HepG2 (cell line): Measurements from ENCODE around the gene IGF2BP3. TPM values are rescaled to one million over a fixed set of nuclear protein-coding genes. Genes with fewer than 3 reads are reported as not detected.

Experiments
- HINFP ChIP-seq: sonication (generic); formaldehyde crosslinking; IDR thresholded peaks from 2 replicates; pipeline ENCODE4 v1.4.0; 2020; ENCODE audit warnings: low read depth, mild to moderate bottlenecking, missing genetic modification reagents
- KDM2A ChIP-seq: sonication (generic); formaldehyde crosslinking; IDR thresholded peaks from 2 replicates; pipeline ENCODE4 v1.4.0; 2020; ENCODE audit warnings: low read depth, missing genetic modification reagents, borderline replicate concordance
- KDM4B ChIP-seq: sonication (generic); formaldehyde crosslinking; IDR thresholded peaks from 2 replicates; pipeline ENCODE4 v1.4.0; 2020; ENCODE audit warnings: missing genetic modification reagents
- MAF1 ChIP-seq: sonication (generic); formaldehyde crosslinking; IDR thresholded peaks from 2 replicates; pipeline ENCODE4 v1.5.0; 2020; ENCODE audit warnings: missing genetic modification reagents, borderline replicate concordance
- XRCC5 ChIP-seq: fragments of 200-400 bp; formaldehyde crosslinking; optimal IDR thresholded peaks from 2 replicates; pipeline ENCODE3; 2017; ENCODE audit warnings: mild to moderate bottlenecking, low read length
- ZNF274 ChIP-seq: sonication (generic); formaldehyde crosslinking; IDR thresholded peaks from 2 replicates; pipeline ENCODE4 v1.5.1; 2020; ENCODE audit warnings: mild to moderate bottlenecking, missing genetic modification reagents
- ZNF44 ChIP-seq: sonication (generic); formaldehyde crosslinking; IDR thresholded peaks from 2 replicates; pipeline ENCODE4 v1.5.1; 2020; ENCODE audit warnings: mild to moderate bottlenecking, missing genetic modification reagents
- ZNF580 ChIP-seq: IDR thresholded peaks from 2 replicates; pipeline ENCODE4 v1.6.1; 2016; ENCODE audit warnings: low read depth, borderline replicate concordance
- polyA plus RNA-seq, 8 experiments: library from polyadenylated mRNA; depleted of rRNA in 3 of 8; stranded (reverse) in 7 of 8; unstranded in 1 of 8; fragments of >200 nt; fragmentation: Illumina TruSeq in 4 of 8; extraction: Trizol in 4 of 8; gene quantifications; 2 replicates each; pipeline versions ENCODE4 v1.2.1 to v1.2.3, GENCODE V29; 2011 to 2016; ENCODE audit warnings: low read depth in 4 of 8, missing spikeins in 1 of 8, mixed read lengths in 1 of 8; ENCODE audit not compliant: insufficient read depth in 1 of 8
- total RNA-seq, 5 experiments: library from RNA; depleted of rRNA; stranded (reverse); fragments of >200 nt; fragmentation: Illumina TruSeq; extraction: Trizol; gene quantifications; 2 replicates each; pipeline ENCODE4 v1.2.3, GENCODE V29; 2016; ENCODE audit warnings: low read depth in 1 of 5
- TF ChIP-seq, protein P1 (sequence below): sonication (generic); formaldehyde crosslinking; IDR thresholded peaks from 2 replicates; pipeline ENCODE4 v1.4.0; 2020; ENCODE audit warnings: missing genetic modification reagents, borderline replicate concordance
- TF ChIP-seq, protein P2 (sequence below): sonication (generic); formaldehyde crosslinking; IDR thresholded peaks from 2 replicates; pipeline ENCODE4 v1.5.0; 2020; ENCODE audit warnings: mild to moderate bottlenecking, missing genetic modification reagents, borderline replicate concordance

Gene IGF2BP3
- total and polyA plus RNA-seq, 2 of the 13 experiments (the other 11 are each of a cell fraction or from before 2014, with no cell fraction given): 37.7 to 39.5 TPM

GRCh38 chr7:23474094-23474828 is 4.0 kb upstream of the IGF2BP3 start (continued):
- TF ChIP-seq, protein P1, sequence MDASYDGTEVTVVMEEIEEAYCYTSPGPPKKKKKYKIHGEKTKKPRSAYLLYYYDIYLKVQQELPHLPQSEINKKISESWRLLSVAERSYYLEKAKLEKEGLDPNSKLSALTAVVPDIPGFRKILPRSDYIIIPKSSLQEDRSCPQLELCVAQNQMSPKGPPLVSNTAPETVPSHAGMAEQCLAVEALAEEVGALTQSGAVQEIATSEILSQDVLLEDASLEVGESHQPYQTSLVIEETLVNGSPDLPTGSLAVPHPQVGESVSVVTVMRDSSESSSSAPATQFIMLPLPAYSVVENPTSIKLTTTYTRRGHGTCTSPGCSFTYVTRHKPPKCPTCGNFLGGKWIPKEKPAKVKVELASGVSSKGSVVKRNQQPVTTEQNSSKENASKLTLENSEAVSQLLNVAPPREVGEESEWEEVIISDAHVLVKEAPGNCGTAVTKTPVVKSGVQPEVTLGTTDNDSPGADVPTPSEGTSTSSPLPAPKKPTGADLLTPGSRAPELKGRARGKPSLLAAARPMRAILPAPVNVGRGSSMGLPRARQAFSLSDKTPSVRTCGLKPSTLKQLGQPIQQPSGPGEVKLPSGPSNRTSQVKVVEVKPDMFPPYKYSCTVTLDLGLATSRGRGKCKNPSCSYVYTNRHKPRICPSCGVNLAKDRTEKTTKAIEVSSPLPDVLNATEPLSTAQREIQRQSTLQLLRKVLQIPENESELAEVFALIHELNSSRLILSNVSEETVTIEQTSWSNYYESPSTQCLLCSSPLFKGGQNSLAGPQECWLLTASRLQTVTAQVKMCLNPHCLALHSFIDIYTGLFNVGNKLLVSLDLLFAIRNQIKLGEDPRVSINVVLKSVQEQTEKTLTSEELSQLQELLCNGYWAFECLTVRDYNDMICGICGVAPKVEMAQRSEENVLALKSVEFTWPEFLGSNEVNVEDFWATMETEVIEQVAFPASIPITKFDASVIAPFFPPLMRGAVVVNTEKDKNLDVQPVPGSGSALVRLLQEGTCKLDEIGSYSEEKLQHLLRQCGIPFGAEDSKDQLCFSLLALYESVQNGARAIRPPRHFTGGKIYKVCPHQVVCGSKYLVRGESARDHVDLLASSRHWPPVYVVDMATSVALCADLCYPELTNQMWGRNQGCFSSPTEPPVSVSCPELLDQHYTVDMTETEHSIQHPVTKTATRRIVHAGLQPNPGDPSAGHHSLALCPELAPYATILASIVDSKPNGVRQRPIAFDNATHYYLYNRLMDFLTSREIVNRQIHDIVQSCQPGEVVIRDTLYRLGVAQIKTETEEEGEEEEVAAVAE (CRISPR knock-in tag): 0 out of 2 replicates have a peak, but pooled peaks have one; percentile 32
- TF ChIP-seq KDM4B (CRISPR knock-in tag) (peak; percentile 18; the same call in 1 of the 2 replicates), ZNF274 (CRISPR knock-in tag) (peak; percentile 55; the same call in 1 of the 2 replicates), ZNF580 (CRISPR knock-in tag) (no peak), XRCC5 (peak; percentile 11), MAF1 (CRISPR knock-in tag) (0 out of 2 replicates have a peak, but pooled peaks have one; percentile 71), HINFP (CRISPR knock-in tag) (peak; percentile 87), ZNF44 (CRISPR knock-in tag) (no peak), KDM2A (CRISPR knock-in tag) (peak; percentile 93)
- TF ChIP-seq, protein P2, sequence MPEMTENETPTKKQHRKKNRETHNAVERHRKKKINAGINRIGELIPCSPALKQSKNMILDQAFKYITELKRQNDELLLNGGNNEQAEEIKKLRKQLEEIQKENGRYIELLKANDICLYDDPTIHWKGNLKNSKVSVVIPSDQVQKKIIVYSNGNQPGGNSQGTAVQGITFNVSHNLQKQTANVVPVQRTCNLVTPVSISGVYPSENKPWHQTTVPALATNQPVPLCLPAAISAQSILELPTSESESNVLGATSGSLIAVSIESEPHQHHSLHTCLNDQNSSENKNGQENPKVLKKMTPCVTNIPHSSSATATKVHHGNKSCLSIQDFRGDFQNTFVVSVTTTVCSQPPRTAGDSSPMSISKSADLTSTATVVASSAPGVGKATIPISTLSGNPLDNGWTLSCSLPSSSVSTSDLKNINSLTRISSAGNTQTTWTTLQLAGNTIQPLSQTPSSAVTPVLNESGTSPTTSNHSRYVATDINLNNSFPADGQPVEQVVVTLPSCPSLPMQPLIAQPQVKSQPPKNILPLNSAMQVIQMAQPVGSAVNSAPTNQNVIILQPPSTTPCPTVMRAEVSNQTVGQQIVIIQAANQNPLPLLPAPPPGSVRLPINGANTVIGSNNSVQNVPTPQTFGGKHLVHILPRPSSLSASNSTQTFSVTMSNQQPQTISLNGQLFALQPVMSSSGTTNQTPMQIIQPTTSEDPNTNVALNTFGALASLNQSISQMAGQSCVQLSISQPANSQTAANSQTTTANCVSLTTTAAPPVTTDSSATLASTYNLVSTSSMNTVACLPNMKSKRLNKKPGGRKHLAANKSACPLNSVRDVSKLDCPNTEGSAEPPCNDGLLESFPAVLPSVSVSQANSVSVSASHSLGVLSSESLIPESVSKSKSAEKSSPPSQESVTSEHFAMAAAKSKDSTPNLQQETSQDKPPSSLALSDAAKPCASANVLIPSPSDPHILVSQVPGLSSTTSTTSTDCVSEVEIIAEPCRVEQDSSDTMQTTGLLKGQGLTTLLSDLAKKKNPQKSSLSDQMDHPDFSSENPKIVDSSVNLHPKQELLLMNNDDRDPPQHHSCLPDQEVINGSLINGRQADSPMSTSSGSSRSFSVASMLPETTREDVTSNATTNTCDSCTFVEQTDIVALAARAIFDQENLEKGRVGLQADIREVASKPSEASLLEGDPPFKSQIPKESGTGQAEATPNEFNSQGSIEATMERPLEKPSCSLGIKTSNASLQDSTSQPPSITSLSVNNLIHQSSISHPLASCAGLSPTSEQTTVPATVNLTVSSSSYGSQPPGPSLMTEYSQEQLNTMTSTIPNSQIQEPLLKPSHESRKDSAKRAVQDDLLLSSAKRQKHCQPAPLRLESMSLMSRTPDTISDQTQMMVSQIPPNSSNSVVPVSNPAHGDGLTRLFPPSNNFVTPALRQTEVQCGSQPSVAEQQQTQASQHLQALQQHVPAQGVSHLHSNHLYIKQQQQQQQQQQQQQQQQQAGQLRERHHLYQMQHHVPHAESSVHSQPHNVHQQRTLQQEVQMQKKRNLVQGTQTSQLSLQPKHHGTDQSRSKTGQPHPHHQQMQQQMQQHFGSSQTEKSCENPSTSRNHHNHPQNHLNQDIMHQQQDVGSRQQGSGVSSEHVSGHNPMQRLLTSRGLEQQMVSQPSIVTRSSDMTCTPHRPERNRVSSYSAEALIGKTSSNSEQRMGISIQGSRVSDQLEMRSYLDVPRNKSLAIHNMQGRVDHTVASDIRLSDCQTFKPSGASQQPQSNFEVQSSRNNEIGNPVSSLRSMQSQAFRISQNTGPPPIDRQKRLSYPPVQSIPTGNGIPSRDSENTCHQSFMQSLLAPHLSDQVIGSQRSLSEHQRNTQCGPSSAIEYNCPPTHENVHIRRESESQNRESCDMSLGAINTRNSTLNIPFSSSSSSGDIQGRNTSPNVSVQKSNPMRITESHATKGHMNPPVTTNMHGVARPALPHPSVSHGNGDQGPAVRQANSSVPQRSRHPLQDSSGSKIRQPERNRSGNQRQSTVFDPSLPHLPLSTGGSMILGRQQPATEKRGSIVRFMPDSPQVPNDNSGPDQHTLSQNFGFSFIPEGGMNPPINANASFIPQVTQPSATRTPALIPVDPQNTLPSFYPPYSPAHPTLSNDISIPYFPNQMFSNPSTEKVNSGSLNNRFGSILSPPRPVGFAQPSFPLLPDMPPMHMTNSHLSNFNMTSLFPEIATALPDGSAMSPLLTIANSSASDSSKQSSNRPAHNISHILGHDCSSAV (CRISPR knock-in tag): no peak
